Astrocyte of the spinal cord (primary cell): ENCODE measurements around the gene EMP1.

Experiments
- DNase-seq: peaks from one replicate; pipeline ENCODE4 v3.0.0; 2011; ENCODE audit warnings: low read depth, low spot score
- H3K4me3 ChIP-seq: 2 replicates; pipeline ENCODE4 v1.5.1; 2011; ENCODE audit warnings: low read depth, mild to moderate bottlenecking, low read length, moderate library complexity
- in situ Hi-C: cut with HindIII; loops from 2 replicates; pipeline ENCODE4 v1.10.0; 2017; ENCODE audit warnings: low sequenced_read_pairs
- TF ChIP-seq, protein P1 (sequence below): IDR thresholded peaks from 2 replicates; pipeline ENCODE4 v1.5.1; 2012; ENCODE audit warnings: low read depth, mild to moderate bottlenecking, low read length, inconsistent platforms

Gene EMP1

DNA sequence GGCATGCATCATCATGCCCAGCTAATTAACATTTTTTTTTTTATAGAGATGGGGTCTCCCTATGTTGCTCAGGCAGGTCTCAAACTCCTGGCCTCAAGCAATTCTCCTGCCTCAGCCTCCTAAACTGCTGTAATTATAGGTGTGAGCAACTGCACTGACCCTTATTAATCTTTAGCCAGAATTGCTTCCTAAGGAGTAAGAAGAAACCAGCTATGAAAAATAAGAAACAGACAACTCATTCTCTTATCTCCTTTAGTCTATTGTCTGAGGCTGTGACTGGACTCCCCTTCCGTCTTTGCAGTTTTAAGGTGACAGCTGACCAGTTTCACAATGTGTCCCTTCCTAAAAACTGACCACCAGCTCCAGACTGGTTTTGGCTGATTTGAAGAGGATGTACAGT lies 52.4 kb downstream of the EMP1 start:
- no peak overlapping the region for H3K4me3 ChIP-seq
- in situ Hi-C loops: no loop called here
- DNase-seq: no peak
- TF ChIP-seq, protein P1, sequence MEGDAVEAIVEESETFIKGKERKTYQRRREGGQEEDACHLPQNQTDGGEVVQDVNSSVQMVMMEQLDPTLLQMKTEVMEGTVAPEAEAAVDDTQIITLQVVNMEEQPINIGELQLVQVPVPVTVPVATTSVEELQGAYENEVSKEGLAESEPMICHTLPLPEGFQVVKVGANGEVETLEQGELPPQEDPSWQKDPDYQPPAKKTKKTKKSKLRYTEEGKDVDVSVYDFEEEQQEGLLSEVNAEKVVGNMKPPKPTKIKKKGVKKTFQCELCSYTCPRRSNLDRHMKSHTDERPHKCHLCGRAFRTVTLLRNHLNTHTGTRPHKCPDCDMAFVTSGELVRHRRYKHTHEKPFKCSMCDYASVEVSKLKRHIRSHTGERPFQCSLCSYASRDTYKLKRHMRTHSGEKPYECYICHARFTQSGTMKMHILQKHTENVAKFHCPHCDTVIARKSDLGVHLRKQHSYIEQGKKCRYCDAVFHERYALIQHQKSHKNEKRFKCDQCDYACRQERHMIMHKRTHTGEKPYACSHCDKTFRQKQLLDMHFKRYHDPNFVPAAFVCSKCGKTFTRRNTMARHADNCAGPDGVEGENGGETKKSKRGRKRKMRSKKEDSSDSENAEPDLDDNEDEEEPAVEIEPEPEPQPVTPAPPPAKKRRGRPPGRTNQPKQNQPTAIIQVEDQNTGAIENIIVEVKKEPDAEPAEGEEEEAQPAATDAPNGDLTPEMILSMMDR: no peak

DNA sequence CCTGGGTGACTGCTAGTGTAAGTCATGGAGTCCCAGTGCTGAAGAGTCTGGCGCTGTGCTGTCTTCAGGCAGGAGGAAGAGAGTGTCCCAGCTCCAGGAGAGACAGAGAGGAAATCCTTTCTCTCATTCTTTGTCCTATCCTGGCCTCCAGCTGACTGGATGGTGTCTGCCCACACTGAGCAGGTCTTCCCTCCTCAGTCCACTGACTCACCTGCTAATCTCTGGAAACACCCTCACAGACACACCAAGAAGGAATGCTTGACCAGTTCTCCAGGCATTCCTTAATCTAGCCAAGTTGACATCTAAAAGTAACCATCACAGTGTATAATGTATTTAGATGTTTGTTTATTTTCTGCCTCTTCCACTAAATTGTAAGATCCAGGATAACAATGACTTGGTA lies 53.9 kb downstream of the EMP1 start:
- TF ChIP-seq, protein P1: no peak
- H3K4me3 ChIP-seq: no peak overlapping the region
- in situ Hi-C loops: no loop called here
- DNase-seq: peak; percentile 29

DNA sequence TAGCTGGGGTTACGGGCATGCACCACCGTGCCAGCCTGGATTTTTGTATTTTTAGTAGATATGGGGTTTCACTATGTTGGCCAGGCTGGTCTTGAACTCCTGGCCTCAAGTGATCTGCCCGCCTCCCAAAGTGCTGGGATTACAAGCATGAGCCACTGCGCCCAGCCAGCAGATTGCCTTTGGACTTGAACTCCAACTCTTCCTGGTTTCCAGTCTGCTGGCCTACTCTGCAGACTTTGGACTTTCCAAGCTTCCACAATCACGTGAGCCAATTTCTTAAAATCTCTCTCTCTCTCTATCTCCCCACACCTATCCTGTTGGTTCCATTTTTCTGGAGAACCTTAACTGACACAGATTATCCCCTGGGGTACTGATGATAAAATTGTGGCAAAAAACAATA lies 55.0 kb downstream of the EMP1 start:
- TF ChIP-seq, protein P1: no peak
- in situ Hi-C loops: no loop called here
- DNase-seq: no peak
- H3K4me3 ChIP-seq: no peak overlapping the region

DNA sequence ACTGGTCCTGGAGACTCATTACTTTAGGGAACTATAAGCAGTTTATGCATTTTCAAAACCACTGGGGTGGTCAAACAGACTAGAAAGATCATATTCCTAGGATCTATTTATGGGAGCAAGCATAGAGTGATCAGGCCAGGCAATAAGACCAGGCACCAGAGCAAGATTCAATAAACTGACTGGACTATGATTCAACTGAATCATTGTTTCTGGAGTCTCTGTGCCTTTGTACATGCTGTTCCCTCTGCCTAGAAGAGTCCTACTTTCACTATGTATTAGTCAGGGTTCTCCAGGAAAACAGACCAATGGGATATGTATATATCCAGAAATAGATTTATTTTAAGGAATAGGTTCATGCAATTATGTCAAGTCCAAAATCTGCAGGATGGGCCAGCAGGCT lies 55.5 kb downstream of the EMP1 start:
- TF ChIP-seq, protein P1: no peak
- in situ Hi-C loops: no loop called here
- no peak overlapping the region for H3K4me3 ChIP-seq
- DNase-seq: no peak

DNA sequence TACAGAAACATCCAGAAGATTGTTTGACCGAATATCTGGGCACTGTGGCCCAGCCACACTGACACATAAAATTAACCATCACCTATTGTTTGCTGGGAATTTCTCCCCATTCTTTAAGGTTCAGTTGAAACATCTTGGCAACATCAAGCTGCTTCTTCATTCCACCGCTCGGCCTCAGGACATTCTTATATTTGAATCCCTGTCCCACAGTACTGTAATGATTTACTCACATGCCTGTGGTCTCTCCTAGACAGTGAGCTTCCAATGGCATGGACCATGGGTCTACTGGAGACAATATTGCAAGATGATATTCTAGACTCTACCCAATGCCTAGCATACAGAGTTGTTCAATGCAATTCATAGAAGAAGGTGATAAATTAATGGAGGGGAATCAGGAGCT lies 56.1 kb downstream of the EMP1 start:
- DNase-seq: no peak
- TF ChIP-seq, protein P1: no peak
- no peak overlapping the region for H3K4me3 ChIP-seq
- in situ Hi-C loops: no loop called here

DNA sequence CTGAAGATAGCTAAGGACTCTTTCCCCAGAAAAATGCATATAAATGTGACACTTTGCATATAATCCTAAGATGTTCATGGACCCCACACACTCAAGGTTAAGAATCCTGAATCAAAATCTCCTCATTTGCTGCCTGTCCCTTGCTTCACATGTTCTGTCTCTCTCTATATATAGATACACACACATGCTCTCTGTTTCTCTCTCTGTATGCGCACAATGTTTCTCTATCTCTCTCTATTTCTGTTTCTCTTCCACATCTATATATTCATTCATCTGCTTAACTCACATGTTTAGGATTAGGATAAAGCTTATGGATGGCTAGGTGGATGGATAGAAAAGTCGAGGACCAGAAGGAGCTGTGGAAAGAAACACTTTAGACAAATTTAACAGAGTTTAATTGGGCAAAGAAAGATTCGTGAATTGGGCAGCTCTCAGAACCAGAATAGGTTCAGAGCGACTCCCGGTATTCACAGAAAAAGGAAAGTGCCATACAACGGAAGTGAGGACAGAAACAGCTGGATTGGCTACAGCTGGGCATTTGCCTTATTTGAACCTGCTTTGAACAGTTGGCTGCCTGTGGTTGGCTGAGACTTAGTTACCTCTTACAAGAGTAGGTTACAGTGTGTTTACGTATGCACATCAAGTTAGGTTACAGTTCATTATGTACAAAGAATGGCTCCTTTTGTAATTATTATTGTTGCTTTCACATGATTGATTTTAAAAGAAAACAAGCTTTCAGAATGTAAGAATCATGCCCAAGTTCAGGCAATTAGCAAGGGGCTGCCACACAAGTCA lies 57.6 kb downstream of the EMP1 start:
- DNase-seq: no peak
- in situ Hi-C loops: no loop called here
- no peak overlapping the region for H3K4me3 ChIP-seq
- TF ChIP-seq, protein P1: no peak
